ENCODE measurements around the gene OAT.
"Not testable (repeated sequence)": the region's sequence is repeated elsewhere in the genome, so short reads cannot be mapped to it uniquely, and the experiment has no call there.

Gene OAT

GRCh38 chr10:124446830-124447750 is 28.4 kb upstream of the OAT start:
- no peak for DNase-seq

GRCh38 chr10:124441694-124442093 is 23.0 kb upstream of the OAT start:
- not testable (repeated sequence) for DNase-seq

DNA sequence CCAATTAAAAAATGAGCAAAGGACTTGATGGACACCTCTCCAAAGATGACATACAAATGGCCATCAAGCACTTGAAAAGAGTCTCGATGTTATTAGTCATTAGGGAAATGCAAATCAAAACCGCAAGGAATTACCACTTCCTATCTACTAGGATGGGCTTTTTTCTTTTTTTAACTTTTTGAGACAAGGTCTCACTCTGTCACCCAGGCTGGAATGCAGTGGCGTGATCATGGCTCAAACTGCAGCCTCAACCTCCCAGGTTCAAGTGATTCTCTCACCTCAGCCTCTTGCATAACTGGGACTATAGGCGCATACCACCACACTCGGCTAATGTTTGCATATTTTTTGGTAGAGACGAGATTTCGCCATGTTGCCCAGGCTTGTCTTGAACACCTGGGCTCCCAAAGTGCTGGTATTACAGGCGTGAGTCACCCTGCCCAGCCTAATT is 17.5 kb upstream of the OAT start:
- no peak for DNase-seq

DNA sequence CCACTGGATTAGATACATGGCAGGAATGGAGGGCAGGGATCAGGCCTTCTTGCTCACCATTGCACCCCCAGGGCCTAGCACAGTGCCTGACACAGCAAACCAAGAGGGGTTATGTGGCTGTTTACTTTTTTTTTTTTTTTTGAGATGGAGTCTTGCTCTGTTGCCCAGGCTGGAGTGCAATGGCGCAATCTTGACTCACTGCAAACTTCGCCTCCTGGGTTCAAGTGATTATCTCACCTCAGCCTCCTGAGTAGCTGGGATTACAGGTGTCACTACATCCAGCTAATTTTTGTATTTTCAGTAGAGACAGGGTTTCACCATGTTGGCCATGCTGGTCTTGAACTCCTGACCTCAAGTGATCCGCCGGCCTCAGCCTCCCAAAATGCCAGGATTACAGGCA is 17.0 kb upstream of the OAT start:
- not testable (repeated sequence) for DNase-seq

DNA sequence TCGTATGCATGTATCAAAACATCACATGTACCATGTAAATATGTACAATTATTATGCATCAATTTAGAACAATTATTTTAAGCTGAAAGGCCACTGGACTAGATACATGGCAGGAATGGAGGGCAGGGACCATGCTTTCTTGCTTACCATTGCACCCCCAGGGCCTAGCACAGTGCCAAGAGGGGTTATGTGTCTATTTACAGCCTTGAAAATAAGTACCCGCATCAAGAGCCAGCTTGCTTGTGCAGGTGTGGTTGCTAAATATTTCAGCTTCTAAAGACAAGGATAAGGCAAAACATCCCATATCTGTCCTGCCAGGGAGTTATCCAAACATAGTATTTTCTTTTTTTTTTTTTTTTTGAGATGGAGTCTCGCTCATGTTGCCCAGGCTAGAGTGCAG is 14.7 kb upstream of the OAT start:
- no peak for DNase-seq

DNA sequence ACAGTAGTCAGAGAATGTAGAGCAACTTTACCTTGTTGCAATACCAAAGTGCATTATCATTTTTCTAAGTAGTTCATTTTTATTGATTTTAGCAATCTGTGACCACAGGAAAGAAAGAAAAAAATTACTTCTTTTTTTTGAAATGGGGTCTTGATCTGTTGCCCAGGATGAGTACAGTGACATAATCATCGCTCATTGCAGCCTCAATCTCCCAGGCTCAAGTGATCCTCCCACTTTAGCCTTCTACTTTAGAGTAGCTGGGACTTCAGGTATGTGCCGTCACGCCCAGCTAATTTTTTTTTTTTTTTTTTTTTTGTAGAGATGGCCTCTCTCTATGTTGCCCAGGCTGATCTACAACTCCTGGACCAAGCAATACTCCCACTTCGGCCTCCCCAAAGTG is 11.4 kb upstream of the OAT start:
- no peak for DNase-seq

- no peak for DNase-seq
Observed at GRCh38 chr10:124429576-124429975, 10.9 kb upstream of the OAT start.

DNA sequence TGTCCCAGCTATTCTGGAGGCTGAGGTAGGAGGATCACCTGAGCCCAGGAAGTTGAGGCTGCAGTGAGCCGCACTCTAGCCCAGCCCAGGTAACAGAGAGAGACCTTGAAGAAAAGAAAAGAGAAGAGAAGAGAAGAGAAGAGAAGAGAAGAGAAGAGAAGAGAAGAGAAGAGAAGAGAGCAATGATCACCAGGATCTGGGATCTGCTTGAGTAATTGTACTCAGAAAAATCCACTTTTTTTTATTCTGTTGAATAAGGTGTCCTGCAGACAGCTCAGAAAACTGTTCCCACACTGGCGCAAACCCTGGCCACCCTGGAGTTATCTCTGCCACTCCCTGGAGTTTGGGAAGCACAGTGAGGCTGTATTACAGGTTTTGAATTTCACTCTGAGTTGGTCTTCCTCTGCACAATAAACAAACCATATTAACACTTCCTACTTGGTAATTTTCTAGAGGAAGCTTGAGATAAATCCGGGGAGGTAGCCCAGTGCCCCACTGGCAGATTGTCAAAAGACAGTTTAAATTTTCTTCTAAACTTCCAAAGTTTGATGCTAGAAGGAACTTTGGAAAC is 9.6 kb upstream of the OAT start:
- DNase-seq = no peak

- no peak for DNase-seq
Observed at GRCh38 chr10:124425227-124425962, 6.7 kb upstream of the OAT start.

DNA sequence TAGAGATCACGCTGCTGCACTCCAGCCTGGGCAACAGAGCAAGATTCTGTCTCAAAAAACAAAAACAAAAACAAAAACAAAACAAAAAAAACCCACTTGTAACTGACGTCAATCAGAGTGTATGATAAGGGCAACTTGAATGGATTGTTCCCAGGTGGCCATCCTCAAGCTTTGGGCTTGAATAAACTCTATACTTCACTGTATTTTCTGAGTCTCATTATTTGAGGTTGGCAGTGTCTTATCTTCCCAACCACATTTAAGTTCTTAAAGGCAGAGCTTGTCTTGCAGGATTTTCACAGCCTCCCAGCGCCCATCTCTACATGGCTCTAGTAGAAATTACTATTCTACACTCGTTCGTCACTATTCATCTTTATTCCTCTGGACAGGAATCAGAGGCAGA is 5.1 kb upstream of the OAT start:
- no peak for DNase-seq

GRCh38 chr10:124422742-124423141 is 4.0 kb upstream of the OAT start:
- no peak for DNase-seq

GRCh38 chr10:124420254-124420653 is 1.5 kb upstream of the OAT start:
- DNase-seq = no peak

GRCh38 chr10:124419635-124420034 is 912 bp upstream of the OAT start:
- DNase-seq = no peak

DNA sequence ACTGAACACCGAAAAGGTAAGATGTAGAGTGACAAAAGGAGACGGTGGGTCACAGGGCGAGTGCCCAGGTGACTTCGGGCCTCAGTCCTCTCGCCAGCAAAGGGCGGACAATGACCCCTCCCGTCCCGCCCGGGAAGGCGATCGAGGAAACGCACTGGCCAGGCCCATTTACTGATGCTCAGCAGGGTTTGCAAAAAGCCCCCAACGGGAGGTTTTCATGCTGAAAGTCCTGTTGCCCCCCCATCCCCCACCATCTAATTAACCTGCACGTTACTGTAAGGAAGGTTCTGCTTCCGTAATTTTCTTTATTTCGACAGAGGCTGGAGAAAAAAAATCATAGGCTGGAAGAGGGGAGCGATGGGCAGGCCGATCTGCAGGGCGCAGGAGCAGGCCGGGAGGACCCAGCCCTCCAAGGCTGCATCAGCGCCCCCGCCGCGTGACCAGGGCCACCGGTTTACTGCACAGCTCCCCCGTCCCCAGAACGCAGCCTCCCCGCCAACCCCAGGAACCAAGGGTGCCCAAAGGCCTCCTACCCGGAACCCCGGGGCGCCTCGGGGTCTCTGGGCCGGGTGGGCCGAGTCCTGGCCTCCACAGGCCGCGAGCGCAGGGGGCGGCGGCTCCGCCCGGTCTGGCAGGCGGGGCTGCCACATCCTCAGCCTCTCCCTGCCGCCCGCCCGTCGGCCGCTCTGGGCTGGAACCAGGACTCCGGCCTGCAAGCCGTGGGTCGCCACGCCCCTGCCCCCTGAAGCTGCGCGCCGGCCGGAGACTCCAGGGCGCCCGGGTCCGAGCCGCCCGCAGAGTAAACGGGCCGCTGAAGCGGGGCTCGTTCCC is 613 bp downstream of the OAT start:
- DNase-seq = no peak

GRCh38 chr10:124416733-124417132 is 2.0 kb downstream of the OAT start:
- DNase-seq = no peak

GRCh38 chr10:124415210-124415609 is 3.5 kb downstream of the OAT start:
- no peak for DNase-seq

- no peak for DNase-seq
Observed at GRCh38 chr10:124414076-124414475, 4.6 kb downstream of the OAT start.

DNA sequence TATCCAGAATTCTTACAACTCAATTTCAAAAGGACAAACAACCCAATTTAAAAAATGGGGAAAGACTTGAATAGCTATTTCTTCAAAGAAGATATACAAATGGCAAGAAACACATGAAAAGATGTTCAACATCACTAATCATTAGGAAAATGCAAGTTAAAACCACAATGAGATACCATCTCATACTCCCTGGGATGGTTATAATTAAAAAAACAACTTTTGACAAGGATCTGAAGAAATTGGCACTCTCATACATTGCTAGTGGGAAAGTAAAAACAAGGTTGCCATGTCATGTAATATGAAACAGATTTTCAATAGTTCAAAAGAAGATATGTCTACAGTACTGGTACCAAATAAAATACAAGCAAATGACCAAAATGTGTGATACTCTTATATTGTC is 9.0 kb downstream of the OAT start:
- DNase-seq = no peak

DNA sequence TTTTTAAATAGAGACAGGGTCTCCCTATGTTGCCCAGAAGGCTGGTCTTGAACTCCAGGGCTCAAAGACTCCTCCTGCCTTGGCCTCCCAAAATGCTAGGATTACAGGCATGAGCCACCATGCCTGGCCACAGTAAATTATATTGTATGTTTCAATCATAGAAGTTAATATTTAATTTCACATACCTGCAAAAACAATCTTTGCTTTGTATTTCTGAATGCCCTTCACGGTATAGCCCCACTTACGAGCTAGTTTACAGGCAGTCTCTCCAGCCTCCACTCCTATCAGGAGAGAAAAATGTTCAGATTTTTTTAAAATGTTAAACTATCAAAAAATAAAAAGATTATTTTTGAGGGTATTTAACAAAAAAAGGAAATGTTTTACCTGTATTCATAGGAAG is 10.4 kb downstream of the OAT start:
- DNase-seq = no peak

GRCh38 chr10:124407456-124407855 is 11.3 kb downstream of the OAT start:
- no peak for DNase-seq

- DNase-seq = no peak
Observed at GRCh38 chr10:124403548-124403947, 15.2 kb downstream of the OAT start.

GRCh38 chr10:124402273-124402672 is 16.4 kb downstream of the OAT start:
- no peak for DNase-seq

DNA sequence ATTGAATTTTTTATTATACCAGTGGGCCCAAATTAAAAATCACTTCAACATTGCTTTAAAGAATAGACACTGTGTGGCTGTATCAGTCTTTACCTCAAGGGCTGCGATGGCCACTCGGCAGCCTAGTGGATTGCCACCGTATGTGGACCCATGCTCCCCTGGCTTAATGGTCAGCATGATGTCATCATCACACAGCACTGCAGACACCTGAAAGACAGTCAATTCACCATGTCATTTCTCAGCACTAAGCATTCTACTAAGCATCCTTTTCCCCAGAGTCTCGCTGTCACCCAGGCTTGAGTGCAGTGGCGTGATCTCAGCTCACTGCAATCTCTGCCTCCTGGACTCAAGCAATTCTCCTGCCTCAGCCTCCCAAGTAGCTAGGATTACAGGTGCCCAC is 17.1 kb downstream of the OAT start:
- DNase-seq = no peak
